ENCODE data around the gene AIF1L. TPM values are rescaled to one million over a fixed set of nuclear protein-coding genes. Genes with fewer than 3 reads are reported as not detected.

The AIF1L gene
- polyA plus RNA-seq, 1 donor (not counting 4 experiments of a cell fraction or from before 2014, with no cell fraction given): 1.5 TPM

GRCh38 chr9:131069699-131070098, 26.6 kb upstream of the AIF1L start:
- dilution Hi-C loops (cut with MboI; ENCODE audit: extremely low pct_ligation_motif_present, low sequenced_read_pairs): no loop called here
- no peaks in the 10 kb centered on the region for H3K4me1 ChIP-seq (ENCODE audit: control insufficient read depth, extremely low read depth, insufficient read depth, low read length)
- H3K36me3 ChIP-seq (ENCODE audit: control insufficient read depth in 2 of 2, extremely low read depth in 1 of 2, insufficient read depth in 2 of 2, low read length in 2 of 2): no peaks in the 10 kb centered on the region
- no peaks in the 10 kb centered on the region for H3K79me2 ChIP-seq (ENCODE audit: control insufficient read depth, insufficient read depth, low read length)
- DNase-seq (ENCODE audit: low read depth, low spot score) (no peak), FAIRE-seq (no peak)
- H3K9me1 ChIP-seq (ENCODE audit: control insufficient read depth, extremely low read depth, insufficient read depth, low read length): no peaks in the 10 kb centered on the region
- H3K4me2 ChIP-seq (ENCODE audit: control insufficient read depth, extremely low read depth, insufficient read depth, low read depth, low read length): no peak overlapping the region
- no peaks in the 10 kb centered on the region for H4K20me1 ChIP-seq (ENCODE audit: control insufficient read depth, extremely low read depth, insufficient read depth, low read length)
- H3K9me3 ChIP-seq (ENCODE audit: control insufficient read depth, low read depth, low read length): no peaks in the 10 kb centered on the region
- no peak overlapping the region for H2AFZ ChIP-seq (ENCODE audit: control insufficient read depth, low read length)
- no peak overlapping the region for H3K9ac ChIP-seq (ENCODE audit: control insufficient read depth, extremely low read depth, insufficient read depth, low read length)
- peaks cover 26% of the 10 kb centered on the region for H3K27me3 ChIP-seq (ENCODE audit: control insufficient read depth, extremely low read depth, insufficient read depth, low read length)
- H3K4me3 ChIP-seq (ENCODE audit: control insufficient read depth in 2 of 3, extremely low read depth in 1 of 3, insufficient read depth in 2 of 3, low read depth in 1 of 3, low read length in 3 of 3): no peak overlapping the region
- no peak for TF ChIP-seq EZH2 (IDR thresholded peaks at IDR 0.05; ENCODE audit: low read length)
- TF ChIP-seq CTCF (optimal IDR thresholded peaks at IDR 0.05 in 1 of 3, IDR thresholded peaks at IDR 0.05 in 1 of 3, conservative IDR thresholded peaks at IDR 0.05 in 1 of 3; ENCODE audit: extremely low read depth in 1 of 3, insufficient read depth in 2 of 3, low read length in 3 of 3): no peak
- no peak overlapping the region for H3K27ac ChIP-seq (ENCODE audit: control insufficient read depth, insufficient read depth, low read length)

- no peaks in the 10 kb centered on the region for H3K4me1 ChIP-seq (ENCODE audit: control insufficient read depth, extremely low read depth, insufficient read depth, low read length)
- DNase-seq (ENCODE audit: low read depth, low spot score): no peak
- H3K36me3 ChIP-seq (ENCODE audit: control insufficient read depth in 2 of 2, extremely low read depth in 1 of 2, insufficient read depth in 2 of 2, low read length in 2 of 2): no peaks in the 10 kb centered on the region
- H3K27ac ChIP-seq (ENCODE audit: control insufficient read depth, insufficient read depth, low read length): no peak overlapping the region
- H3K9ac ChIP-seq (ENCODE audit: control insufficient read depth, extremely low read depth, insufficient read depth, low read length): no peak overlapping the region
- no peaks in the 10 kb centered on the region for H3K9me3 ChIP-seq (ENCODE audit: control insufficient read depth, low read depth, low read length)
- no peak for FAIRE-seq
- H3K4me3 ChIP-seq (ENCODE audit: control insufficient read depth in 2 of 3, extremely low read depth in 1 of 3, insufficient read depth in 2 of 3, low read depth in 1 of 3, low read length in 3 of 3): no peak overlapping the region
- no peak for TF ChIP-seq CTCF (optimal IDR thresholded peaks at IDR 0.05 in 1 of 3, IDR thresholded peaks at IDR 0.05 in 1 of 3, conservative IDR thresholded peaks at IDR 0.05 in 1 of 3; ENCODE audit: extremely low read depth in 1 of 3, insufficient read depth in 2 of 3, low read length in 3 of 3)
- TF ChIP-seq EZH2 (IDR thresholded peaks at IDR 0.05; ENCODE audit: low read length): no peak
- no peaks in the 10 kb centered on the region for H3K9me1 ChIP-seq (ENCODE audit: control insufficient read depth, extremely low read depth, insufficient read depth, low read length)
- H3K4me2 ChIP-seq (ENCODE audit: control insufficient read depth, extremely low read depth, insufficient read depth, low read depth, low read length): no peak overlapping the region
- peaks cover 17% of the 10 kb centered on the region for H3K27me3 ChIP-seq (ENCODE audit: control insufficient read depth, extremely low read depth, insufficient read depth, low read length)
- no peaks in the 10 kb centered on the region for H3K79me2 ChIP-seq (ENCODE audit: control insufficient read depth, insufficient read depth, low read length)
- no peak overlapping the region for H2AFZ ChIP-seq (ENCODE audit: control insufficient read depth, low read length)
- no peaks in the 10 kb centered on the region for H4K20me1 ChIP-seq (ENCODE audit: control insufficient read depth, extremely low read depth, insufficient read depth, low read length)
- dilution Hi-C loops (cut with MboI; ENCODE audit: extremely low pct_ligation_motif_present, low sequenced_read_pairs): no loop called here
Observed at GRCh38 chr9:131072107-131072870, 24.0 kb upstream of the AIF1L start.
